DND-41 (cell line): ENCODE measurements around the gene IRF6.

Source experiments
- ATAC-seq: fragments of 200-7000 bp; cut with Tn5 transposase; 3 replicates; pipeline ENCODE4 v1.9.1; 2021; ENCODE audit warnings: low read depth; ENCODE audit not compliant: insufficient read depth
- DNase-seq: peaks from one replicate; pipeline ENCODE4 v3.0.0-alpha.2; 2020
- H2AFZ ChIP-seq: 2 replicates; pipeline ENCODE4 v1.6.0; 2012; ENCODE audit warnings: low read depth, low read length
- H3K27ac ChIP-seq: 2 replicates; pipeline ENCODE4 v1.5.1; 2012; ENCODE audit warnings: low read length, inconsistent platforms
- H3K27me3 ChIP-seq: fragments of 200-600 bp; sonication (generic); 2 replicates; pipeline ENCODE4 v1.6.0; 2012; ENCODE audit warnings: low read length, mild to moderate bottlenecking, inconsistent platforms; ENCODE audit not compliant: insufficient read depth, poor library complexity
- H3K36me3 ChIP-seq: 2 replicates; pipeline ENCODE4 v1.5.1; 2012; ENCODE audit warnings: low read length, inconsistent platforms; ENCODE audit not compliant: insufficient read depth
- H3K4me1 ChIP-seq: 2 replicates; pipeline ENCODE4 v1.5.1; 2012; ENCODE audit warnings: mild to moderate bottlenecking, low read length; ENCODE audit not compliant: insufficient read depth
- H3K4me2 ChIP-seq: 2 replicates; pipeline ENCODE4 v1.6.0; 2012; ENCODE audit warnings: mild to moderate bottlenecking, moderate library complexity, low read length, inconsistent platforms; ENCODE audit not compliant: insufficient read depth
- H3K4me3 ChIP-seq, 2 experiments: fragments of 200-600 bp in 1 of 2; shearing (Covaris generic) in 1 of 2; 2 replicates each; pipeline ENCODE4 v1.5.1; 2012 to 2016; ENCODE audit warnings: inconsistent platforms in 2 of 2, low read length in 2 of 2, mild to moderate bottlenecking in 2 of 2, low read depth in 1 of 2, moderate library complexity in 1 of 2
- H3K79me2 ChIP-seq: 2 replicates; pipeline ENCODE4 v1.6.0; 2012; ENCODE audit warnings: low read length, inconsistent platforms; ENCODE audit not compliant: insufficient read depth
- H3K9ac ChIP-seq: 2 replicates; pipeline ENCODE4 v1.6.0; 2012; ENCODE audit warnings: low read depth, mild to moderate bottlenecking, inconsistent platforms, low read length, moderate library complexity
- H3K9me3 ChIP-seq: 2 replicates; pipeline ENCODE4 v1.5.1; 2012; ENCODE audit warnings: low read length, moderate library complexity, mild to moderate bottlenecking, inconsistent platforms; ENCODE audit not compliant: insufficient read depth, severe bottlenecking
- H4K20me1 ChIP-seq: 2 replicates; pipeline ENCODE4 v1.6.0; 2012; ENCODE audit warnings: low read length; ENCODE audit not compliant: insufficient read depth
- EZH2 ChIP-seq: IDR thresholded peaks from 3 replicates; pipeline ENCODE4 v1.6.1; 2012; ENCODE audit warnings: borderline replicate concordance, low read depth, mild to moderate bottlenecking, moderate library complexity, low read length, inconsistent platforms; ENCODE audit not compliant: severe bottlenecking
- TF ChIP-seq, protein P1 (sequence below): IDR thresholded peaks from 2 replicates; pipeline ENCODE4 v1.5.1; 2012; ENCODE audit warnings: borderline replicate concordance, low read length, moderate library complexity, mild to moderate bottlenecking; ENCODE audit not compliant: poor library complexity, severe bottlenecking; ENCODE audit errors: extremely low read depth

The IRF6 gene

GRCh38 chr1:209854196-209854595 lies 48.3 kb upstream of the IRF6 start:
- Histone ChIP-seq H3K9me3 (no peaks in the 10 kb centered on the region), H3K27me3 (no peaks in the 10 kb centered on the region), H3K36me3 (peaks cover 62% of the 10 kb centered on the region), H3K4me3 (no peak overlapping the region), H3K79me2 (no peaks in the 10 kb centered on the region), H3K9ac (no peak overlapping the region), H4K20me1 (0 out of 2 replicates have a peak, but pooled peaks cover 3% of the 10 kb centered on the region), H2AFZ (no peak overlapping the region), H3K4me1 (no peaks in the 10 kb centered on the region), H3K4me2 (no peak overlapping the region), H3K27ac (no peak overlapping the region)
- no peak for ATAC-seq
- TF ChIP-seq, protein P1, sequence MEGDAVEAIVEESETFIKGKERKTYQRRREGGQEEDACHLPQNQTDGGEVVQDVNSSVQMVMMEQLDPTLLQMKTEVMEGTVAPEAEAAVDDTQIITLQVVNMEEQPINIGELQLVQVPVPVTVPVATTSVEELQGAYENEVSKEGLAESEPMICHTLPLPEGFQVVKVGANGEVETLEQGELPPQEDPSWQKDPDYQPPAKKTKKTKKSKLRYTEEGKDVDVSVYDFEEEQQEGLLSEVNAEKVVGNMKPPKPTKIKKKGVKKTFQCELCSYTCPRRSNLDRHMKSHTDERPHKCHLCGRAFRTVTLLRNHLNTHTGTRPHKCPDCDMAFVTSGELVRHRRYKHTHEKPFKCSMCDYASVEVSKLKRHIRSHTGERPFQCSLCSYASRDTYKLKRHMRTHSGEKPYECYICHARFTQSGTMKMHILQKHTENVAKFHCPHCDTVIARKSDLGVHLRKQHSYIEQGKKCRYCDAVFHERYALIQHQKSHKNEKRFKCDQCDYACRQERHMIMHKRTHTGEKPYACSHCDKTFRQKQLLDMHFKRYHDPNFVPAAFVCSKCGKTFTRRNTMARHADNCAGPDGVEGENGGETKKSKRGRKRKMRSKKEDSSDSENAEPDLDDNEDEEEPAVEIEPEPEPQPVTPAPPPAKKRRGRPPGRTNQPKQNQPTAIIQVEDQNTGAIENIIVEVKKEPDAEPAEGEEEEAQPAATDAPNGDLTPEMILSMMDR, result no peak
- no peak for TF ChIP-seq EZH2
- no peak for DNase-seq

DNA sequence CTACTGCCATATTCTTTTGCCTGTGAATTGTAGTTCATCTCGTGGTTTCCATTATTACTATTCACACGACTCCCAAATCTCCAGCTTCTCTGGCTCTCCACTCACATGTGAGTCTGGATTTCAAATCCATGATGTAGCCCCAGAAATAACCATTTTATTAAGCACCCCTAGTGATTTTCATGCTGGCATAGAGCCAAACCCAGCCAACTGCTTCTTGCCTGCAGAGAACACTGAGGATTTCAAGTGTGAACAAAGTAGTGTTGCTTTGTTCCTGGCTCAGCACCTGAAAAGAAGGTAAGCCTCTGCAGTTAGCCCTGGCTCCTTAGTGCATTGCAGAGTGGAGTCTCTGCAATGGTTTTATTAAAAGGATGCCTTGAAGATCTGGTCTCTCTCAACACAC lies 47.7 kb upstream of the IRF6 start:
- ATAC-seq, result no peak
- Histone ChIP-seq H4K20me1 (peaks cover 5% of the 10 kb centered on the region; the same call in 1 of the 2 replicates), H3K4me2 (no peak overlapping the region), H3K27me3 (no peaks in the 10 kb centered on the region), H3K9ac (no peak overlapping the region), H3K4me3 (no peak overlapping the region), H2AFZ (no peak overlapping the region), H3K4me1 (no peaks in the 10 kb centered on the region), H3K36me3 (peaks cover 68% of the 10 kb centered on the region), H3K9me3 (no peaks in the 10 kb centered on the region), H3K79me2 (no peaks in the 10 kb centered on the region), H3K27ac (no peak overlapping the region)
- TF ChIP-seq, protein P1, result no peak
- no peak for TF ChIP-seq EZH2
- no peak for DNase-seq

- Histone ChIP-seq H3K27me3 (no peaks in the 10 kb centered on the region), H3K4me3 (no peak overlapping the region)
Measured at GRCh38 chr1:209850342-209850979, 44.5 kb upstream of the IRF6 start.

More at GRCh38 chr1:209850342-209850979, 44.5 kb upstream of the IRF6 start:
- peak; percentile 28 for DNase-seq
- ATAC-seq, result peak; percentile 67
- Histone ChIP-seq H3K4me2 (no peak overlapping the region), H3K9me3 (no peaks in the 10 kb centered on the region), H3K27ac (no peak overlapping the region), H4K20me1 (peaks cover 7% of the 10 kb centered on the region; the same call in 1 of the 2 replicates), H3K9ac (no peak overlapping the region), H3K36me3 (peaks cover 88% of the 10 kb centered on the region), H2AFZ (no peak overlapping the region), H3K4me1 (no peaks in the 10 kb centered on the region), H3K79me2 (no peaks in the 10 kb centered on the region; the same call in 1 of the 2 replicates)
- TF ChIP-seq, protein P1, result peak; percentile 55
- TF ChIP-seq EZH2, result no peak
